Psoas muscle (tissue), 8 donors: ENCODE measurements around the gene IL34. TPM values are rescaled to one million over a fixed set of nuclear protein-coding genes. Genes with fewer than 3 reads are reported as not detected.
A peak's percentile ranks its signal among the peaks of the same experiment; 100 is the strongest.

Experiments
- ATAC-seq, 4 donors: fragments of 200-7000 bp; cut with Tn5 transposase; one replicate each; pipeline ENCODE4 v1.9.1; 2020; ENCODE audit warnings: moderate library complexity in 3 of 4, mild to moderate bottlenecking in 2 of 4
- DNase-seq, 2 donors: peaks; one replicate each; pipeline ENCODE4 v3.0.0-alpha.2; 2020
- H3K27ac ChIP-seq: fragments of 200-600 bp; one replicate; pipeline ENCODE4 v1.8.0; 2022
- H3K27me3 ChIP-seq, 3 donors: fragments of 200-600 bp in 1 of 3; one replicate each; pipeline versions ENCODE4 v1.6.1 to v1.8.0; 2013 to 2022; ENCODE audit warnings: low read length in 2 of 3, mild to moderate bottlenecking in 2 of 3, moderate library complexity in 1 of 3; ENCODE audit not compliant: insufficient read depth in 3 of 3
- H3K36me3 ChIP-seq, 2 donors: fragments of 200-600 bp in 1 of 2; one replicate each; pipeline versions ENCODE4 v1.6.1 to v1.8.0; 2013 to 2022; ENCODE audit warnings: low read depth in 1 of 2, mild to moderate bottlenecking in 1 of 2, moderate library complexity in 1 of 2; ENCODE audit not compliant: insufficient read depth in 1 of 2
- H3K4me1 ChIP-seq: fragments of 200-600 bp; one replicate; pipeline ENCODE4 v1.8.0; 2022
- H3K4me3 ChIP-seq: fragments of 200-600 bp; one replicate; pipeline ENCODE4 v1.8.0; 2022; ENCODE audit warnings: mild to moderate bottlenecking
- H3K9me3 ChIP-seq: fragments of 200-600 bp; one replicate; pipeline ENCODE4 v1.8.0; 2022
- CTCF ChIP-seq: fragments of 200-600 bp; IDR thresholded peaks from one replicate; pipeline ENCODE4 v1.8.0; 2022; ENCODE audit warnings: antibody characterized with exemption
- WGBS, 3 donors: extraction: QIAGEN DNeasy Blood & Tissue Kit; methylation state at CpG; one replicate each; pipeline versions ENCODE4 v1.1.6 to v1.1.7; 2013; 5-methylcytosine and 5-hydroxymethylcytosine counted together
- intact Hi-C, 2 donors: fragments of 100-400 bp; cut with DNase I; formaldehyde crosslinking; loops; one replicate each; pipeline versions ENCODE4 v1.11.0 to v1.14.2; 2022
- polyA plus RNA-seq, 3 donors: library from polyadenylated mRNA; stranded (reverse); fragments of 200-250 nt; gene quantifications; one replicate each; pipeline ENCODE4 v1.2.3, GENCODE V29; 2013
- total RNA-seq, 4 donors: library from RNA; stranded (reverse); fragmentation: NEBNext Ultra II Directional in 2 of 4; extraction: Animal tissue kit (Norgen Biotek cat#: 25700) in 2 of 4; gene quantifications; one replicate each; pipeline versions ENCODE4 v1.2.1 to v1.2.4, GENCODE V29; 2021 to 2023
- donor health status: healthy with polysubstance abuse.
- donor health status: DM: no; HTN: no; CAD: no; lungs with moderate emphysema.
- donor health status: Bipolar disorder and iron deficiency.
- donor health status: healthy.
- donor health status: DM: yes; HTN: yes; CAD: no.
- donor health status: DM: no; HTN: no; CAD: no.
- donor health status: DM: no; HTN: no; CAD: no.
- donor health status: DM: yes; HTN: yes; CAD: no.

IL34 gene
- total and polyA plus RNA-seq, 7 donors: 0.89 to 18.5 (median 6.5) TPM

DNA sequence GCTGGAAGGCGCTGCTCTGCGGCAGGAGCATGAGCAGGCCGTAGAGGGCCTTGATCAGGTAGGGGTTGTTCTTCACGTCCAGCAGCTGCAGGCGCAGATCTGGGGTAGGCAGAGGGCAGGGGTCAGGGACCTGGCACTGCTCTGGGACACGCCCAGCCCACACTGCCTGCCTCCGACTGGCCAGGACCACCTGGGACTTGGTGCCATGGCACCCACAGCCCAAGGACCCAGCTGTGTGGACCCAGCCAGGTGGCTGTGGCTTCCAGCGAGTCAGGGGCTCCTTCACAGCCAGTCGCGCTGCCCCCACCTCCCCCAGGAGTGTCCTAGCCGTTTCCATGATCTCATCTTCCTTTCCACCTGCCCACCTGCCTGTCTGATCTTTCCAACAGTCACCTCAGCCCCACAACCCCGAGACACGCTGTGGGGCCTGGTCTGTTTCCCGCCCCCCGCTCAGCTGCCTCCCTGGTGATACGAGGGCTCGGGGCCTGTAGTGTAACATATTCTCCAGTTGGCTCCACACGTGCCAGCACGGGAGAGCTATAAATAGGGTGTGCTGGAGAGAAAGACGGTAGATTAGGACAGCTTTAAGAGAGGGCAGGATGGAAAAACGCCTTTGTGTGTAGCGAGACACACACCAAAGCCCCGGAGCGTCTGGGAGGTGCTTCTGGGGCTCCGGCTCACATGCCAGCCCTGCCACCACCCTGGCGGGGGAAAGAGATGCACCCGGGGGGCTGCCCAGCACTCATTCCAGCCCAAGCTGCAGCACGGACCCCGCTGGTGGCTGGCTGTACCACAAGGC lies 46.7 kb downstream of the IL34 start:
- H3K27me3 ChIP-seq: no peaks in the 10 kb centered on the region
- peaks cover 100% of the 10 kb centered on the region for H3K4me1 ChIP-seq
- no peaks in the 10 kb centered on the region for H3K9me3 ChIP-seq
- H3K4me3 ChIP-seq: peak overlapping the region; percentile 15
- WGBS, 3 donors: 48 to 52% (median 48%) methylated on average over 28 to 29 of the region's 29 CpGs
- H3K36me3 ChIP-seq: no peaks in the 10 kb centered on the region
- TF ChIP-seq CTCF: no peak
- peak overlapping the region; percentile 86 for H3K27ac ChIP-seq
- peak; percentile 44 to 83 for DNase-seq
- intact Hi-C loops: no loop called here
- peak; percentile 45 to 72 (median 50) for ATAC-seq

- WGBS, 3 donors: 47 to 65% (median 57%) methylated on average over 17 of the region's 17 CpGs
- H3K27ac ChIP-seq: peak overlapping the region; percentile 86
- peak; percentile 54 to 82 for DNase-seq
These were observed 47.9 kb downstream of the IL34 start for GRCh38 chr16:70694088-70694867.

DNA sequence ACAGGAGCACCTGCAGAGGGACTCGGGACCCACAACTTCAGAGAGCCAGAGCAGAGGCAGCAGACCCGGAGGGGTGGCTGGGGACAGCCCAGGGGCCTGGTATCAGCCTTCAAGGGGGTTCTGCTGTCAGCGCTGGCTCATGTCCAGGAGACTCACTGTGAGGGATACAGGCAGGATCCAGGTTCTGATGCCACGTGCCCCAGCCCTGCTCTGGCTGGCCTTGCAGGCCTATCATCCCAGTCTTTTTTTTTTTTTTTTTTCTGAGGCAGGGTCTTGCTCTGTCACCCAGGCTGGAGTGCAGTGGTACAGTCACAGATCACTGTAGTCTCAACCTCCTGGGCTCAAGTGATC lies 48.5 kb downstream of the IL34 start:
- H3K4me3 ChIP-seq: no peak overlapping the region
- H3K27ac ChIP-seq: peak overlapping the region; percentile 86
- no peak for TF ChIP-seq CTCF
- peaks cover 96% of the 10 kb centered on the region for H3K4me1 ChIP-seq
- no peaks in the 10 kb centered on the region for H3K9me3 ChIP-seq
- H3K27me3 ChIP-seq: no peaks in the 10 kb centered on the region
- ATAC-seq (no peak), DNase-seq (peak in 1 of 2 donors; percentile 50)
- WGBS, 3 donors: 58 to 71% (median 60%) methylated on average over 4 of the region's 4 CpGs
- intact Hi-C loops: loop anchor here in 1 of 2 donors (5.0 kb wide), 1 partner anchor 42 kb away; no protein-coding TSS in a partner anchor
- no peaks in the 10 kb centered on the region for H3K36me3 ChIP-seq

More at GRCh38 chr16:70694088-70694867, 47.9 kb downstream of the IL34 start:
- Histone ChIP-seq H3K4me1 (peaks cover 97% of the 10 kb centered on the region), H3K9me3 (no peaks in the 10 kb centered on the region), H3K27me3 (no peaks in the 10 kb centered on the region), H3K36me3 (no peaks in the 10 kb centered on the region), H3K4me3 (peak overlapping the region; percentile 15)
- ATAC-seq: peak; percentile 29 to 74 (median 68)
- no peak for TF ChIP-seq CTCF
- intact Hi-C loops: no loop called here

DNA sequence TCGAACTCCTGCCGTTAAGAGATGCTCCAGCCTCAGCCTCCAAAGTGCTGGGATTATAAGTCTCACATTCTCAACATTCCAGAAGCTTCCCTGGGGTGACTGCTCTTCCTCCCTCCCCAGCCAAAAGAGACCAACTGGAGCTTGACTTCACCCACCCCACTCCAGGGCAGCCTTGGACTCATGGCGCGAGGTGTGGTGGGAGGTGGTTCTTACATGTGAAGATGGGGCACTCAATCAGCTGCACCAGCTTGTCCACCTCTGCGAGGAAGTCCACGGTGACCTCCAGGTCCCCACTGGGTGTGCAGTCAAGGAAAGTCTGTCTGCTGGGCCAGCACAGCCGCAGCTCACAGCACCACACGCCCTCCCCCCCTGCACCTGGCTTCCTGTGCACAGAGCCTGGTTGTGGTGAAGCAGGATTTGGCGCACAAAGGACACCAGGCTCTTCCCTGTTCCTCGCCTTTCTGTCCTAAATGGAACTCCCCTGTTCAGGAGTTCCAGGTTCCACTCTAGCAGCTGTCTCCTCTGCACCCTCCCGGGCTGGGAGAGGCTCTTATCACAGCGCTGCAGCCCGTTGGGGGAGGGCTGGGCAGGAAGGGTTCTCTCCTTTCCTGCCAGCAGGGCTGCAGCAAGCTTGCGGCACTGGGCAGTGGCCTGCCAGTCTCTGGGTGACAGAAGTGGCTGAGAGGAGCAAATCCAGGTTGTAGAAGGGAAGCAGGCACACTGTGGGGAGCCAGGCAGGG lies 49.1 kb downstream of the IL34 start:
- DNase-seq: peak; percentile 54 to 81
- no peaks in the 10 kb centered on the region for H3K9me3 ChIP-seq
- ATAC-seq: peak; percentile 35 to 57 (median 44)
- no peaks in the 10 kb centered on the region for H3K36me3 ChIP-seq
- H3K27ac ChIP-seq: peak overlapping the region; percentile 86
- intact Hi-C loops: loop anchor here in 1 of 2 donors (5.0 kb wide), 1 partner anchor 42 kb away; no protein-coding TSS in a partner anchor
- no peak for TF ChIP-seq CTCF
- no peak overlapping the region for H3K4me3 ChIP-seq
- 28 to 33% (median 29%) methylated on average over 14 of the region's 14 CpGs for WGBS, 3 donors
- H3K4me1 ChIP-seq: peaks cover 96% of the 10 kb centered on the region
- no peaks in the 10 kb centered on the region for H3K27me3 ChIP-seq
